GM21576 (cell line): ENCODE data around the gene PPP2R2B.

Experiments
- ATAC-seq: cut with Tn5 transposase; IDR thresholded peaks from one replicate; pipeline ENCODE4 v1.9.1; 2021; ENCODE audit warnings: mild to moderate bottlenecking, moderate library complexity; ENCODE audit not compliant: unreplicated experiment

PPP2R2B gene

GRCh38 chr5:146888351-146888978 lies 9.9 kb upstream of the PPP2R2B start:
- ATAC-seq = no peak

GRCh38 chr5:146884066-146884626 lies 5.6 kb upstream of the PPP2R2B start:
- ATAC-seq = no peak

GRCh38 chr5:146883511-146883910 lies 5.0 kb upstream of the PPP2R2B start:
- ATAC-seq = no peak

- no peak for ATAC-seq
Measured at GRCh38 chr5:146880966-146881365, 2.4 kb upstream of the PPP2R2B start.

- ATAC-seq = no peak
Measured at GRCh38 chr5:146877783-146878475, 628 bp downstream of the PPP2R2B start.

- ATAC-seq = no peak
Measured at GRCh38 chr5:146877178-146877681, 1.3 kb downstream of the PPP2R2B start.

DNA sequence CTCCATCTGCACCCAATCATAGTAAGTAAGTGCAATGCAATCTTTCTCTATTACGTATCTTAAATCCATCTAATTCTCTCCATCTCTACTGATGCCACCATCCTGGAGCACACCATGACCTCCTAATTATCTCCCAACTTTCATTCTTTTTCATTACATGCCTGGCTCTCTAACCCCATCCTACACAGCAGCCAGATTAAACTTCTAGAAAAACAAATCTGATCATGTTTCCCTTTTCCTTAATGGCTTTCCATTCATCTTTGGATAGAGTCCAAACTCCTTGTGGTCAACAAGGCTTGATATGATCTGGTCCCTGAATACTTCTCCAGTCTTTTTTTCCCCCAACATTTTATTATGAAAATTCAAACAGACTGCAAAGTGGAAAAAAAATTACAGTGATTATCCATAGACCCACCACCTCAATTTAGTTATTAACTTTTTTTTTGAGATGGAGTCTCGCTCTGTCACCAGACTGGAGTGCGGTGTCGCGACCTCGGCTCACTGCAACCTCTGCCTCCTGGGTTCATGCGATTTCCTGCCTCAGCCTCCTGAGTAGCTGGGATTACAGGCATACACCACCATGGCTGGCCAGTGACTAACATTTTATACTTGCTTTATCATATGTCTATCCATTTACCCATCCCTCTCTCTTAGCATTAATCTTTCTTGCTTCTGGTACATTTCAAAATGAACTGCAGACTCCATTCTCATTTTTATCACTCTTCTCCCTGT lies 5.2 kb downstream of the PPP2R2B start:
- no peak for ATAC-seq

DNA sequence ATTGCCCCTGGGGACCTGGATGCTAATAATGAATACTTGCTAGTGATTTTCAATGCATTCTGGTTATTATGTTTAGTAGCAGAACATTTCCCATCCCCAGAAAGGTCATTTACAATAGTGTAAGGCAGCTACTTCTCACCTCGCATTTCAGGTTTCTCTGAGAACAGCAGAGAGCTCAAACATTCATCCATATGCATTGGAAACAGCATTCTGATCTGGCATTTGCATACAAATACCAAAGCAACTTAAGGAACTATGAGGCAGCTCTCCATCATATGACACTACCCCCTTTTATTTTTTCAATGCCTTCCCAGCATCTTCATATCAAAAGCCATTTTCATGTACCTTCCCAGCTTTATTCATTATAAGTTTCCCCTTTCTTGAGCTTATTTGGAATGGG lies 6.4 kb downstream of the PPP2R2B start:
- ATAC-seq = no peak

DNA sequence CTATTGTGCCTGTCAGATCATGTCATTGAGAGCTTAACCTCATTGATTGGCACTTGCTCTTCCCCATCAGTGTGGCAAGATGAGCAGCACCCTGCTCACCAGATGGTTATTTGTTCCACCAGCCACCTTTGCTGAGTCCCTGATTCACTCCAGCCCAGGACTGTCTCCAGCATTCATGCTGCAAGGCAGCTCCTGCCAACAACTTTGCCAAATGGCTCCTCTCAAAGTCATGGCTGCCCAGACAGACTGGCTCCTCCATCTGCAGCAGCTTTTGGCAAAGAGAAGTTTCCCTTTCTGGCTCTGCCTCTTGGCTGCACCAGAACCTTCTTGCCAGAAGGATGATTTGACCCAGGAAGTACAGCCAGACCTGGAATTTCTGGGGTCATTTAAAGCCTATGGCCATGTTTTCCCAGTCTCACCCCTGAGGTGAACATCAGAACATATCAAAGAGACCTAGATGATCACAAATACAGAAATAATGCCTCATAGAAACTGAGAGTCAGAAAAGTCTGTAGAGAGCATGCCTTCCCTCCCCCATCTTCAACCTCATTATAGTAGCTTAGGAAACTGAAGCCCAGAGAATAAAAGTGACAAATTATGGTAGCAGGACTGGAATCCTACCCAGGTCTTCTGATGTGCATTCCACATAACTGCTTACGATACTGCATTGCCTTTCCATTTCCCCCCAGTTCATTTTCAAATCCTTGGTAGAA lies 10.4 kb downstream of the PPP2R2B start:
- ATAC-seq = no peak

DNA sequence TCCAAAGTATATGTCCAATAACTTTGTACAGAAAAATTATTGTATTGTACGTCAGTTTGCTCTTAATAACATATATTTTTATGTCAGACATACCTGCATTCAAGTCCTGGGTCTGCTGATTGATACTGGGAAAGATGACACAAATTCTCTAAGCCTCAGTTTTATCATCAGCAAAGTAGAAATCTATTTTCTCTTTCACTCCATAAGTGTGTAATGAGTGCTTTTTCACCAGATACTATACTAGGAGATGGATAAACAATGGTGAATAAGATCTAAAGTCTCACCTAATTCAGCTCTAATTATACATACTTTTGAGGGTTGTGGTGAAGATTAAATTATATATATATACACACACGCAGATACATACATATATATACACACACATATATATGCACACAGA lies 12.3 kb downstream of the PPP2R2B start:
- no peak for ATAC-seq

- no peak for ATAC-seq
Measured at GRCh38 chr5:146862641-146863040, 15.9 kb downstream of the PPP2R2B start.

- ATAC-seq = no peak
Measured at GRCh38 chr5:146860213-146860893, 18.2 kb downstream of the PPP2R2B start.

GRCh38 chr5:146852089-146852488 lies 26.5 kb downstream of the PPP2R2B start:
- ATAC-seq = no peak

GRCh38 chr5:146851133-146851532 lies 27.4 kb downstream of the PPP2R2B start:
- ATAC-seq = no peak

DNA sequence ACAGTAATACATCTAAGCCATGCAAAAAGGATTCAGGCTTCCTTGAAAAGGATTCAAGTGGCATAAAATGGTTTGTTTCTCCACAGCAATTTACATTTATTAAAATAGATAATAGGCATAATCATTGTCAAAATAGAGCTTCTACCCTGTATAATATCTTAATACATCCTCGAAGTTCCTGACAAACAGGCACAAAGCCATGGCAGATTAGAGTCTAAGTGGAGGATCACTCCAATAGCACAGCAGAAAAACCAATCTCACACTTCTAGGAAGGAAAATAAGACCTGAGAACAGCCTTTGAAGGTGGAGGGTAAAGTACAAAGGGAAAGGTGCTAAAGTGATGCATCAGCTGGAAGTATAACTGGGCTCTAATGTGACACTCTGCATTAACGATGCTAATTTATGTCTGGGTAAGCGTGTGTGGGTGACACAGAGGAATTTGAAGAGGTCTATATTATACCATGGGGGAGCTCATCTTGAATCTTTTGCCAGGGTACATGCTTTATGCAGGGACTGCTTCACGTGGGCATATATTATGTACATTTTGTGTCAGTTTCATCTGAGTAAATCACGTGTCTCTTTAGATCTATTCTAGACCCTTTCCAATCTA lies 28.8 kb downstream of the PPP2R2B start:
- ATAC-seq = no peak

- no peak for ATAC-seq
Measured at GRCh38 chr5:146848133-146848532, 30.4 kb downstream of the PPP2R2B start.

GRCh38 chr5:146840016-146840415 lies 38.5 kb downstream of the PPP2R2B start:
- no peak for ATAC-seq

- ATAC-seq = no peak
Measured at GRCh38 chr5:146836226-146836842, 42.2 kb downstream of the PPP2R2B start.

GRCh38 chr5:146832985-146833732 lies 45.4 kb downstream of the PPP2R2B start:
- ATAC-seq = no peak
